HFFc6 (cell line): ENCODE data around the gene NLK. TPM values are rescaled to one million over a fixed set of nuclear protein-coding genes. Genes with fewer than 3 reads are reported as not detected.

Source experiments
- DNase-seq: peaks from one replicate; pipeline ENCODE4 v3.0.0-alpha.2; 2018
- H3K27ac Mint-ChIP-seq: 2 replicates; pipeline ENCODE4 v1.8.0; 2020; ENCODE audit warnings: mild to moderate bottlenecking, mixed read lengths
- H3K27me3 Mint-ChIP-seq: 2 replicates; pipeline ENCODE4 v1.8.0; 2021; ENCODE audit warnings: mild to moderate bottlenecking, moderate library complexity, mixed read lengths; ENCODE audit not compliant: insufficient read depth
- H3K36me3 Mint-ChIP-seq: 2 replicates; pipeline ENCODE4 v1.8.0; 2021; ENCODE audit warnings: low read depth, mixed read lengths
- H3K4me1 Mint-ChIP-seq: 2 replicates; pipeline ENCODE4 v1.8.0; 2020; ENCODE audit warnings: low read depth, mixed read lengths
- H3K4me3 Mint-ChIP-seq: 2 replicates; pipeline ENCODE4 v1.8.0; 2020; ENCODE audit warnings: mild to moderate bottlenecking, moderate library complexity, mixed read lengths
- H3K9me3 Mint-ChIP-seq: 2 replicates; pipeline ENCODE4 v1.8.0; 2020; ENCODE audit warnings: mild to moderate bottlenecking, mixed read lengths
- CTCF ChIP-seq: fragments of 200-600 bp; sonication (generic); IDR thresholded peaks from 2 replicates; pipeline ENCODE4 v1.5.0; 2021; ENCODE audit warnings: antibody characterized with exemption, mild to moderate bottlenecking
- total RNA-seq, 6 experiments: library from RNA; stranded (reverse); fragmentation: NEBNext Ultra II Directional; extraction: Animal tissue kit (Norgen Biotek cat#: 25700); gene quantifications; 2 replicates in 1 of 6; 3 replicates in 5 of 6; pipeline ENCODE4 v1.2.3, GENCODE V29; 2021

NLK gene
- total RNA-seq, 6 experiments from 2014 or later, result 18.5 to 25.3 (median 22.1) TPM

DNA sequence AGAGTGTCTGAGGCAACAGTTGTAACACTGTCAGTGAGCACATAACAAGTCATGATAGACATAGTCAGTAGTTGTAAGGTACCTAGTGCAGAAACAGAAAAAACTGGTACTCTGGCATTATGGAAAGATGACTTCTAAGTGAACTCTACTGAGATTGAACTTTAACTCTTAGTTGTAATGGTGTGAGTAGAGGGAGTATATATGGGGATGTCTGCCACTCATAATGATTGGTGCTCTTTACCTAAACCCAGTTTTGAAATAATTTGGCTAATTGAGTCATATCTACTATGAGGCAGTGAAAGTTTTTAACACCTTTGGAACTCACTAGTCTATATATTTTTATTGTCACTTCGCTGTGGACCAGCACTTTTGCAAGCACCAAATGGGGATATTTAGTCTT is 6.6 kb downstream of the NLK start:
- H3K27ac Mint-ChIP-seq, result no peak overlapping the region
- DNase-seq, result no peak
- no peaks in the 10 kb centered on the region for H3K27me3 Mint-ChIP-seq
- H3K36me3 Mint-ChIP-seq, result peaks cover 38% of the 10 kb centered on the region
- H3K9me3 Mint-ChIP-seq, result no peaks in the 10 kb centered on the region
- peaks cover 83% of the 10 kb centered on the region for H3K4me1 Mint-ChIP-seq
- H3K4me3 Mint-ChIP-seq, result no peak overlapping the region
- TF ChIP-seq CTCF, result no peak

- Mint-ChIP-seq H3K36me3 (peaks cover 12% of the 10 kb centered on the region; the same call in 1 of the 2 replicates), H3K27ac (peak overlapping the region; percentile 27; the same call in 1 of the 2 replicates), H3K9me3 (no peaks in the 10 kb centered on the region), H3K27me3 (no peaks in the 10 kb centered on the region), H3K4me3 (peak overlapping the region; percentile 16; the same call in 1 of the 2 replicates), H3K4me1 (peaks cover 63% of the 10 kb centered on the region)
- peak; percentile 19 for DNase-seq
- no peak for TF ChIP-seq CTCF
These were observed 10.7 kb downstream of the NLK start for GRCh38 chr17:28053044-28053670.

DNA sequence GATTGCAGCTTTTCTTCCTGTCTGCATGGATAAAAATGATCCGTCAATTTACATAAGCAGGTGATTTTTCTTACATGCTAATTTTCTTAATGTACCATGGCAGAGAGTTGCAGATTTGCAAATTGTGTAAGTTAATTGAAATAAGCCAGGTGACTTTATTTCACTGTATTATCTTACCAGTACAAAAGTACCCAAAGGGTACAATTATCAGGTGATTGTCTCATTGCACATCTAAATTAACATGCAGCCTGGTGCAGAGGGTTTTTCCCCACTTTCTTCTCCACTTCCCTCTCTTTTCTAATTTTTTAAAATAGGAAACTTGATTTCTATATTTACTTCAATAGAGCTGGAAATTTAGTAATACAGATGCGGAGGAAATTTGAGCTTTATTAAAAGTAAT is 11.2 kb downstream of the NLK start:
- H3K4me3 Mint-ChIP-seq, result no peak overlapping the region; the same call in 1 of the 2 replicates
- H3K27ac Mint-ChIP-seq, result no peak overlapping the region
- H3K9me3 Mint-ChIP-seq, result no peaks in the 10 kb centered on the region
- no peak for DNase-seq
- no peaks in the 10 kb centered on the region for H3K27me3 Mint-ChIP-seq
- peaks cover 64% of the 10 kb centered on the region for H3K4me1 Mint-ChIP-seq
- peaks cover 11% of the 10 kb centered on the region; the same call in 1 of the 2 replicates for H3K36me3 Mint-ChIP-seq
- no peak for TF ChIP-seq CTCF

DNA sequence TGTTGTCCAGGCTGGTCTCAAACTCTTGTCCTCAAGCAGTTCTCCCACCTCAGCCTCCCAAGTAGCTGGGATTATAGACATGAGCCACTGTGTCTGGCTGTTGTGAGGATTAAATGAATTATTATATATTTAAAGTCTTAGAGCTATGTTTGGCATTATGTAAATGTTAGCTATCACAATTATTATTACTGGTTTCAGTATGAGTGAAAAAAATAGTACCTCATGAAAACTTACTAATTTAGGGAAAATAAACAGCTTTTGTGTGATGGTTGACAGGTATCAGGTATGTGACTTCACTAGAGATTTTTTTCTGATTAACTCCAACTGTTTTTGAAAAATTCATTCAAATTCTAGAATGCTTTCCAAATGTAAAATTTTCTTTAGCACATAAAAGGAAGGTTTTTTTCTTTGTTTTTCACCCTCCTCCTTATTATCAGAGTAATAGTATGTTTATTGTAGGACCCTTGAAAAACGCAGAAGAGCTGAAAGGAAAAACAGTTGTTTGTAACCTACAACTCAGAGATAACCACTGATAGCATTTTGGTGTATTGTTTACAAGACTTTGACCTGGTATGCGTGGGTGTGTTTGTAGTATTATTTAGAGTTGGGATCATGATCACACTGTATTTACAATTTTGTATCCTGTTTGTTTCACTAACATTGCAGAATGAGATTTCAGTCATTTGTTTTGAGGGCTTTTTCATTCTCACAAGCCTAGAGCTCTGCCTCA is 13.2 kb downstream of the NLK start:
- no peak for DNase-seq
- Mint-ChIP-seq H3K27ac (peak overlapping the region; percentile 38; the same call in 1 of the 2 replicates), H3K4me1 (peaks cover 59% of the 10 kb centered on the region), H3K27me3 (no peaks in the 10 kb centered on the region), H3K36me3 (0 out of 2 replicates have a peak, but pooled peaks cover 5% of the 10 kb centered on the region), H3K9me3 (no peaks in the 10 kb centered on the region), H3K4me3 (no peak overlapping the region)
- TF ChIP-seq CTCF, result no peak

DNA sequence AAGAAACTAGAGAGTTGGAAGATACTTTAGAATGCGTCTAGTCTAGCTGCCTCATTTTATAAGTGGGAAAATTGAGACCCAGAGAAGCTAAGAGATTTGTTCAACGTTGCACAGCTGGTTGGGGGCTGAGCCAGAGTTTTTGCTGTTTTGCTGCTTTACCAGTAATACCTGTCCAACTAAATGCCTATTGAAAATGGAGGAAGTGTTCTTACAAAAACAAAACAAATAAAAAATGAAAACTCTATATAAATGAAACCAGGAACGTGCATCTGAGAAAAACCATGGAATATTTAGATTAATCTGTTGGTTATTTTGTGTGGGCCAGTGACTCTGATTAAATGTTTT is 13.8 kb downstream of the NLK start:
- H3K27ac Mint-ChIP-seq, result peak overlapping the region; percentile 38; the same call in 1 of the 2 replicates
- no peak for TF ChIP-seq CTCF
- 0 out of 2 replicates have a peak, but pooled peaks cover 5% of the 10 kb centered on the region for H3K36me3 Mint-ChIP-seq
- no peaks in the 10 kb centered on the region for H3K9me3 Mint-ChIP-seq
- DNase-seq, result no peak
- peaks cover 60% of the 10 kb centered on the region for H3K4me1 Mint-ChIP-seq
- no peaks in the 10 kb centered on the region for H3K27me3 Mint-ChIP-seq
- H3K4me3 Mint-ChIP-seq, result no peak overlapping the region
